ENCODE results near the gene LMNTD2.

The LMNTD2 gene

GRCh38 chr11:559712-560304 is 730 bp downstream of the LMNTD2 start:
- TF ChIP-seq CREB1 (IDR thresholded peaks at IDR 0.05; ENCODE audit: low read depth) (no peak), TEAD4 (IDR thresholded peaks at IDR 0.05) (0 out of 2 replicates have a peak, but pooled peaks have one; percentile 26)

DNA sequence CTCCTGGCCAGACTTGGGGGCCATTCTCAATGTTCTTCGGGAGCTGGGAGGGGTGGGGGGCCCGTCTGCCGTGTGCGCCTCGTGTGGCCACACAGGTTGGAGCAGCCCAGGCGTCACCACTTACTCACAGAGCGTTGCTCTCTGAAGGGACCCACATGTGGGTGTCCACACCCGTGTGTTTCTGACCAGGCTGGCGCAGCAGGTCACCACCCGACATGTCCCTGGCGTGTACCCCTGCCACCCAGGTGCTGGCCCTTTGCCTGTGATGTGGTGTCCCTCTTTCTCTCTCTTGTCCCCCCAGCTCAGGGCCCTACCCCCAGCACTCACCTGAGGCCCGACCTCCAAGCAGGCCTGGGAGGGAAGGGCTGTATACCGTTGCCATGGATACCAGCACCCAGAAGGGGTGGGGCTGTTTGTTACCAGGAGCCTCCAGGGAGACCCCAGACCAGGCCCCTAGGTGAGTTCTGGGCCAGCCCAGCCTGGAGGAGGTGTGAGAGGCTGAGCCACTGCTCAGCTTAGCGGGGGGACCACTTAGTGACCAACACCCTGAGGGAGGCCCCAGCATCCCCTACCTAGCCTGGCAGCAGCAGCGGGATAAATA is 1.4 kb downstream of the LMNTD2 start:
- TF ChIP-seq YY1 (IDR thresholded peaks at IDR 0.05; ENCODE audit: low read depth), result no peak
- TF ChIP-seq ZBTB7A (IDR thresholded peaks at IDR 0.05; ENCODE audit: low read depth), result no peak
- no peak for TF ChIP-seq TCF12 (IDR thresholded peaks at IDR 0.05; ENCODE audit: low read depth)
- TF ChIP-seq, protein P1, sequence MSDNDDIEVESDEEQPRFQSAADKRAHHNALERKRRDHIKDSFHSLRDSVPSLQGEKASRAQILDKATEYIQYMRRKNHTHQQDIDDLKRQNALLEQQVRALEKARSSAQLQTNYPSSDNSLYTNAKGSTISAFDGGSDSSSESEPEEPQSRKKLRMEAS (IDR thresholded peaks at IDR 0.05), result no peak
- no peak for TF ChIP-seq TAF1 (IDR thresholded peaks at IDR 0.05; ENCODE audit: low read depth)
- no peak for TF ChIP-seq RAD21 (IDR thresholded peaks at IDR 0.05; ENCODE audit: low read depth)
- TF ChIP-seq REST (IDR thresholded peaks at IDR 0.05; ENCODE audit: low read depth), result no peak
- TF ChIP-seq, protein P2, sequence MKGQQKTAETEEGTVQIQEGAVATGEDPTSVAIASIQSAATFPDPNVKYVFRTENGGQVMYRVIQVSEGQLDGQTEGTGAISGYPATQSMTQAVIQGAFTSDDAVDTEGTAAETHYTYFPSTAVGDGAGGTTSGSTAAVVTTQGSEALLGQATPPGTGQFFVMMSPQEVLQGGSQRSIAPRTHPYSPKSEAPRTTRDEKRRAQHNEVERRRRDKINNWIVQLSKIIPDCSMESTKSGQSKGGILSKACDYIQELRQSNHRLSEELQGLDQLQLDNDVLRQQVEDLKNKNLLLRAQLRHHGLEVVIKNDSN (IDR thresholded peaks at IDR 0.05), result no peak
- TF ChIP-seq EGR1 (IDR thresholded peaks at IDR 0.05), result no peak
- TF ChIP-seq FOXM1 (IDR thresholded peaks at IDR 0.05; ENCODE audit: borderline replicate concordance, low read depth), result no peak
- no peak for TF ChIP-seq CREB1 (IDR thresholded peaks at IDR 0.05; ENCODE audit: low read depth)
- TF ChIP-seq TEAD4 (IDR thresholded peaks at IDR 0.05), result no peak
- no peak for TF ChIP-seq NFIC (IDR thresholded peaks at IDR 0.05)
- TF ChIP-seq EP300 (IDR thresholded peaks at IDR 0.05; ENCODE audit: borderline replicate concordance), result no peak
- no peak for TF ChIP-seq CEBPB (IDR thresholded peaks at IDR 0.05)

DNA sequence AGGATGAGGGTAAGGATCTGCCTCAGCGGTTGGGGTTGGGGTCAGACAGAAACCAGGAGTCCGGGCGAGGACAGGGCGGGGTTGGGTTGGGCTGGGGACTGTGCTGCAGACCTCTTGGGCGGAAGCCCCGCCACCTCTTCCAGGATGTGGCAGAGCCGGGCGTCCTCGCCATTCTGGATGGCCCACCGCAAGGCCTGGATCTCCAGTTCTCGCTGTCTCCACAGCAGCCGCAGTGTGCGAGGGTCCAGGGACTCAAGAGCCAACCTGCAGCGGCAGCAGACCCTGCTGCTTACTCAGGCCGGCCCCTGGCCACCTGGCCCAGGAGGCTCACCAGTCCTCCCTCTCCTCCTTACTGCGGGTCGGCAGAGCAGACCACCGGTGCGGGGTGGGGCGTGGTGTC is 2.0 kb downstream of the LMNTD2 start:
- TF ChIP-seq ZBTB7A (IDR thresholded peaks at IDR 0.05; ENCODE audit: low read depth), result no peak

GRCh38 chr11:557328-558132 is 3.0 kb downstream of the LMNTD2 start:
- TF ChIP-seq TCF12 (IDR thresholded peaks at IDR 0.05; ENCODE audit: low read depth), result no peak
- no peak for TF ChIP-seq REST (IDR thresholded peaks at IDR 0.05; ENCODE audit: low read depth)
- TF ChIP-seq, protein P2 (IDR thresholded peaks at IDR 0.05), result no peak
- TF ChIP-seq, protein P1 (IDR thresholded peaks at IDR 0.05), result no peak
- TF ChIP-seq EGR1 (IDR thresholded peaks at IDR 0.05), result no peak
- TF ChIP-seq FOXM1 (IDR thresholded peaks at IDR 0.05; ENCODE audit: borderline replicate concordance, low read depth), result no peak
- TF ChIP-seq RAD21 (IDR thresholded peaks at IDR 0.05; ENCODE audit: low read depth), result no peak
- TF ChIP-seq CEBPB (IDR thresholded peaks at IDR 0.05), result no peak

- TF ChIP-seq ZBTB7A (IDR thresholded peaks at IDR 0.05; ENCODE audit: low read depth) (0 out of 2 replicates have a peak, but pooled peaks have one; percentile 36), CEBPB (IDR thresholded peaks at IDR 0.05) (no peak), EP300 (IDR thresholded peaks at IDR 0.05; ENCODE audit: borderline replicate concordance) (no peak)
Observed at GRCh38 chr11:556662-557256, 3.8 kb downstream of the LMNTD2 start.
